ENCODE data around the gene DNAH6. TPM values are rescaled to one million over a fixed set of nuclear protein-coding genes. Genes with fewer than 3 reads are reported as not detected.
"Not testable (repeated sequence)": the region's sequence is repeated elsewhere in the genome, so short reads cannot be mapped to it uniquely, and the experiment has no call there.

Gene DNAH6, protein sequence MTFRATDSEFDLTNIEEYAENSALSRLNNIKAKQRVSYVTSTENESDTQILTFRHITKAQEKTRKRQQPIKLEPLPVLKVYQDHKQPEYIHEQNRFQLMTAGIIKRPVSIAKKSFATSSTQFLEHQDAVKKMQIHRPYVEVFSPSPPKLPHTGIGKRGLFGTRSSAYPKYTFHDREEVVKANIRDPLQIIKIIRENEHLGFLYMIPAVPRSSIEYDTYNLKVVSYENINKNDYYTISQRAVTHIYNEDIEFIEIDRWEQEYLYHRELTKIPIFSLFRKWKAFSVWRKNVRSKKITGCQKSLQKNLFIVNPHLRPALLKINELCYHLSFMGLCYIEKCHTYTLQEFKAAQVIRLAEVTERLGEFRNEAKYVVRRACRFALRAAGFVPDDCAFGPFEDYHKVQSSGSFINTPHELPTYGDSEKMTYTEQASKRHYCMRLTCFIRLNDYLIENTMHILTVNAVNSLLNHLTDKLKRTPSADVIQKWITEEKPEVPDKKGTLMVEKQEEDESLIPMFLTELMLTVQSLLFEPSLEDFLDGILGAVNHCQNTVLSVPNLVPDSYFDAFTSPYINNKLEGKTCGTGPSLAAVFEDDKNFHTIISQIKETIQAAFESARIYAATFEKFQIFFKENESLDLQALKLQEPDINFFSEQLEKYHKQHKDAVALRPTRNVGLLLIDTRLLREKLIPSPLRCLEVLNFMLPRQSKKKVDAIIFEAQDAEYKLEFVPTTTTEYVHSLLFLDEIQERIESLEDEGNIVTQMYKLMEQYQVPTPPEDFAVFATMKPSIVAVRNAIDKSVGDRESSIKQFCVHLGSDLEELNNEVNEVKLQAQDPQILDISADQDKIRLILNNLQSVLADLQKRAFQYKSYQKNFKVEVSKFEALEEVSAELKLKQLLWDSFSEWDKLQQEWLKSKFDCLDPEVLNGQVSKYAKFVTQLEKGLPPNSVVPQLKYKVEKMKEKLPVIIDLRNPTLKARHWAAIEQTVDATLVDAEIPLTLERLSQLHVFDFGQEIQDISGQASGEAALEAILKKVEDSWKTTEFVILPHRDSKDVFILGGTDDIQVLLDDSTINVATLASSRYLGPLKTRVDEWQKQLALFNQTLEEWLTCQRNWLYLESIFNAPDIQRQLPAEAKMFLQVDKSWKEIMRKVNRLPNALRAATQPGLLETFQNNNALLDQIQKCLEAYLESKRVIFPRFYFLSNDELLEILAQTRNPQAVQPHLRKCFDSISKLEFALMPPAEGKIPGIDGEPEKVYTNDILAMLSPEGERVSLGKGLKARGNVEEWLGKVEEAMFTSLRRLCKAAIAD (N-terminal part only)
- total RNA-seq, result 6.3 TPM
- long read RNA-seq, partial matches to known transcripts, result 0 of 1 reads
- long read RNA-seq, other reads (novel, unspliced or antisense), result 1 of 1 reads

DNA sequence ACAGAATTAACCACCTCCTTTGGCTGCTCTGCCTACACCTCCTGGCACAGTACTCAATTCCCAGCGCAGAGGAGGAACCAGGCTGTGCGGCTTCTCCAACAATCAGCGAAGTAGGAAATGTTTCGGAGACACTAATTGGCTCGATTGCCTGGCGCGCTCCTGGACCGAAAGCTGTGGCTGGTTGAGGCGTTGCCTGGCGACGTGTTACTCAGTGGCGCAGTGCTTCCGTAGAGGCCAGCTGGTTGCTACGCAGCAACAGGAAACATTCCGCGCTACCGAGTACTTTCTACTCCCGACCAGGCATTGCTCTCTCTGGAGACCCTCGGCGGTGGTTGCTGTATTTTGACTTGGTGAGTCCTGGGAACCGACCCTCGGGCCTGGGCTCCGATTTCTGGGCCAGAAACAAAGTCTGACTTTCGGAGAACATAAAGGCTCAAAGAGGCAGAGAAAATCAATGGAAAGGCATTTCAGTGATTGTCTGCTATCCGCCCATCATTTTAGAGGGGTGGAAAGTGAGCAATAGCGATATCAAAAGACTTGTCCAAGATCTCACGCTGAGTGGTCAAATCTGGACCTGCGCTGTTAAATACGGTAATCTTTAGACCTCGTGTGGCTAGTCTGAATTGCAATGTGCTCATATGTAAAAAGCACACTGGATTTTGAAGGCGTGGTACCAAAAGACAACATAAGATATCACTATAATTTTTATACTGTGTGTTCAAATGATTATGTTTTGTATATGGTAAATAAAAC is at the start of gene DNAH6:
DNAH6 (plus strand) TSS at position 265 of the 753 bp plus-strand sequence. CDS start 1,329 bp downstream, outside the sequence.
- intact Hi-C loops (cut with DNase I), result no loop called here
- Histone ChIP-seq H3K36me3 (no peaks in the 10 kb centered on the region), H3K4me1 (peaks cover 3% of the 10 kb centered on the region), H3K9me3 (peaks cover 2% of the 10 kb centered on the region), H3K27me3 (ENCODE audit: low read depth) (no peaks in the 10 kb centered on the region), H3K27ac (peak within 1 kb of the TSS; percentile 61), H3K4me3 (peak within 1 kb of the TSS; percentile 48)
- TF ChIP-seq, protein P1, sequence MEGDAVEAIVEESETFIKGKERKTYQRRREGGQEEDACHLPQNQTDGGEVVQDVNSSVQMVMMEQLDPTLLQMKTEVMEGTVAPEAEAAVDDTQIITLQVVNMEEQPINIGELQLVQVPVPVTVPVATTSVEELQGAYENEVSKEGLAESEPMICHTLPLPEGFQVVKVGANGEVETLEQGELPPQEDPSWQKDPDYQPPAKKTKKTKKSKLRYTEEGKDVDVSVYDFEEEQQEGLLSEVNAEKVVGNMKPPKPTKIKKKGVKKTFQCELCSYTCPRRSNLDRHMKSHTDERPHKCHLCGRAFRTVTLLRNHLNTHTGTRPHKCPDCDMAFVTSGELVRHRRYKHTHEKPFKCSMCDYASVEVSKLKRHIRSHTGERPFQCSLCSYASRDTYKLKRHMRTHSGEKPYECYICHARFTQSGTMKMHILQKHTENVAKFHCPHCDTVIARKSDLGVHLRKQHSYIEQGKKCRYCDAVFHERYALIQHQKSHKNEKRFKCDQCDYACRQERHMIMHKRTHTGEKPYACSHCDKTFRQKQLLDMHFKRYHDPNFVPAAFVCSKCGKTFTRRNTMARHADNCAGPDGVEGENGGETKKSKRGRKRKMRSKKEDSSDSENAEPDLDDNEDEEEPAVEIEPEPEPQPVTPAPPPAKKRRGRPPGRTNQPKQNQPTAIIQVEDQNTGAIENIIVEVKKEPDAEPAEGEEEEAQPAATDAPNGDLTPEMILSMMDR (IDR thresholded peaks at IDR 0.05), result no peak
- ATAC-seq (peak; percentile 100), DNase-seq (peak; percentile 96)

DNA sequence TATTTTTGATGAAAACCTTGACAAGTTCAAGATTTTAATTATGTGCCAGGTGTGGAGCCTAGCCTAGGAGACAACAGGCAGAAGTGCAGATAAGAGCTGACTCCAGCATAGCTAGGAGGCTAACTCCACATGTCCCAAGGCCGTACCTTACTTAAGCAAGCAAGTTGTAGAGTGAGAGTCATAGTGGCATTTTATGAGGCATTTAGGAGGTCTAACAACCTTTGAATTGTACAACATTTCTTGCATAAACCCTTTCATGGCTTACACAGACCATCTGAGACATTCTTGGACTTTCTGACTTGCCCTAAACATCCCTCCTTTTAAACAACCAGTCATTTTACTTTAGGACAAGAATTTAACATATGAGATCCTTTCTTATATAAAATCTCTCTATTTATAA is 48.9 kb upstream of the DNAH6 start:
- Histone ChIP-seq H3K4me1 (no peaks in the 10 kb centered on the region), H3K4me3 (no peak overlapping the region), H3K36me3 (no peaks in the 10 kb centered on the region), H3K27ac (no peak overlapping the region), H3K27me3 (ENCODE audit: low read depth) (no peaks in the 10 kb centered on the region), H3K9me3 (peaks cover 7% of the 10 kb centered on the region)
- TF ChIP-seq, protein P1 (IDR thresholded peaks at IDR 0.05), result no peak
- ATAC-seq (no peak), DNase-seq (no peak)
- intact Hi-C loops (cut with DNase I), result no loop called here

DNA sequence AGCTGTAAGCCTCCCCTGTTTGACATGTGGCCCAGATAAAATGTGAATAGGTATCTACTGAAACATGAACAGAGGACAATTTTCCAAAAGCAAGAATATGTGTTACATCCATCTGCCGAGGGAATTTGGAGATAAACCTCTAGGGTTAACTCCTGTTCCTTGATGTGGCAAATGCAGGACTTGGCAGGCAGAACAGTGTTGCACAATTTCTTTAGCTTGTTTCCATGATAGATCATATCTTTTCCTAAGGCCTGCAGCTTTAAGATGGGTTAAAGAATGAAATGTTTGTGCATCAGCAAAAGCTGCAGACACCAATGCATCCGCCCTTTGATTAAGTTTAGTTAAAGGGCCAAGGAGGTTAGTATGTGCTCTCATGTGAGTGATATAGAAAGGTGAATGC is 43.9 kb upstream of the DNAH6 start:
- H3K36me3 ChIP-seq; H3K4me1 ChIP-seq; H3K4me3 ChIP-seq; ATAC-seq; intact Hi-C loops (cut with DNase I); H3K27me3 ChIP-seq (ENCODE audit: low read depth); DNase-seq; H3K27ac ChIP-seq: not testable (repeated sequence)
- H3K9me3 ChIP-seq, result peaks cover 13% of the 10 kb centered on the region

DNA sequence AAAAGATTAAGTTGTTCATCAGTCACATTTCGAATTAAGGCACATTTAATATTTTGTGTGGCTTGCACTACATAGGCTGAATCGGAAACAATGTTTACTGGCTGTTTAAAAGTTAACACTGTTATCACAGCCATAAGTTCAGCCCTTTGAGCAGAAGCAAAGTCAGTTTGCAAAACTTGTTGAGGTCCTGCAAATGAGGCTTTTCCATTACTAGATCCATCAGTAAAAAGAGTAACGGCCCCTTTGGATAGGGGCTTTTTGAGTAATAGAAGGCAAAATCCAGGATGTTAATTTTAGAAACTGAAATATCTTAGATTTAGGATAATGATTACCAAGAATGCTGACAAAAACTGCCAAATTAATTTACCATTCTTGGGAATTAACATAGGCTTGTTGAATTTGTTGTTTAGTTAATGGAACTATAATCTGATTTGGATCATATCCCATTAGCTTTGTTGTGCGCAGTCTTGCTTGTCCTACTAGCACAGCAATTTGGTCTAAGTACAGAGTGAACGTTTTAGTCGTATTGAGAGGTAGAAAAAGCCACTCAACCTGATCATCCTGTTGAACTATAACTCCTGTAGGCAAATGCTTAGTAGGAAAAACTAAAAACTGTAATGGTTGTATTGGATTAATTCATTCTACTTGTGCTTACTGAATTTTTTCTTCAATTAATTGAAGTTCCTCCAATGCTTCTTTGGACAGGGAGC is 43.3 kb upstream of the DNAH6 start:
- DNase-seq, result no peak
- peaks cover 16% of the 10 kb centered on the region for H3K9me3 ChIP-seq
- no peaks in the 10 kb centered on the region for H3K36me3 ChIP-seq
- H3K27me3 ChIP-seq (ENCODE audit: low read depth), result no peaks in the 10 kb centered on the region
- TF ChIP-seq, protein P1 (IDR thresholded peaks at IDR 0.05), result no peak
- H3K4me3 ChIP-seq, result no peak overlapping the region
- peaks cover 7% of the 10 kb centered on the region for H3K4me1 ChIP-seq
- intact Hi-C loops (cut with DNase I), result no loop called here
- H3K27ac ChIP-seq, result no peak overlapping the region
- no peak for ATAC-seq

DNA sequence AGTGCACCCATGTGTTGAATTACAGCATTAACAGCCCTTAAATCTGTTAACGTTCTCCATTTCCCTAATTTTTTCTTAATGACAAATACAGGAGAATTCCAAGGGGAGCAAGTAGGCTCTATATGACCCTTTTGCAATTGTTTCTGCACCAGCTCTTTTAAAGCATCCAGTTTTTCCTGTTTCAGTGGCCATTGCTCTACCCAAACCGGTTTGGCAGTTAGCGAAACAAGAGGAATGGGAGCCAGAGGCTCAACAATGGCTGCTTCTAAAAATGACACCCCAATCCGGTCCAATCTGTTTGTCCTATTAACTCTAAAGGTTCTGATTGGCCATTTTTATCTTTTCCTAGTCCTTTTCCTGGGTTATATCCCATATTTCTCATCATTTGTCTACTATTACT is 42.1 kb upstream of the DNAH6 start:
- Histone ChIP-seq H3K27me3 (ENCODE audit: low read depth) (no peaks in the 10 kb centered on the region), H3K4me1 (peaks cover 7% of the 10 kb centered on the region), H3K36me3 (no peaks in the 10 kb centered on the region), H3K4me3 (no peak overlapping the region), H3K27ac (no peak overlapping the region), H3K9me3 (peaks cover 16% of the 10 kb centered on the region)
- DNase-seq (no peak), ATAC-seq (no peak)
- intact Hi-C loops (cut with DNase I), result no loop called here
- TF ChIP-seq, protein P1 (IDR thresholded peaks at IDR 0.05), result no peak

Measured in lower lobe of right lung (tissue), 2 donors.